ENCODE results near the gene SLC25A12.

SLC25A12 gene

GRCh38 chr2:171862501-171862900, 31.5 kb downstream of the SLC25A12 start (continued):
- TF ChIP-seq PATZ1 (CRISPR knock-in tag; IDR thresholded peaks at IDR 0.05; ENCODE audit: borderline replicate concordance), result no peak

- ATAC-seq, result no peak
- TF ChIP-seq ARNTL (CRISPR knock-in tag; IDR thresholded peaks at IDR 0.05; ENCODE audit: borderline replicate concordance, low read depth), result no peak
- no peak for TF ChIP-seq PATZ1 (CRISPR knock-in tag; IDR thresholded peaks at IDR 0.05; ENCODE audit: borderline replicate concordance)
Measured at GRCh38 chr2:171858397-171858958, 35.6 kb downstream of the SLC25A12 start.

- no peak for ATAC-seq
- TF ChIP-seq TSHZ2 (CRISPR knock-in tag; IDR thresholded peaks at IDR 0.05) (no peak), ZFP30 (CRISPR knock-in tag; IDR thresholded peaks at IDR 0.05) (no peak), RARB (CRISPR knock-in tag; IDR thresholded peaks at IDR 0.05) (no peak), ZNF565 (CRISPR knock-in tag; conservative IDR thresholded peaks at IDR 0.05; ENCODE audit: low read depth) (no peak), ISL1 (CRISPR knock-in tag; IDR thresholded peaks at IDR 0.05) (no peak), TOX (CRISPR knock-in tag; IDR thresholded peaks at IDR 0.05; ENCODE audit: borderline replicate concordance) (no peak), CSDC2 (CRISPR knock-in tag; IDR thresholded peaks at IDR 0.05) (no peak), ZC3H10 (CRISPR knock-in tag; IDR thresholded peaks at IDR 0.05) (no peak), PPARA (CRISPR knock-in tag; IDR thresholded peaks at IDR 0.05; ENCODE audit: borderline replicate concordance) (no peak), ESRRG (CRISPR knock-in tag; IDR thresholded peaks at IDR 0.05) (no peak), ZFP3 (CRISPR knock-in tag; IDR thresholded peaks at IDR 0.05) (no peak), ZNF70 (CRISPR knock-in tag; IDR thresholded peaks at IDR 0.05) (no peak), CSRNP3 (CRISPR knock-in tag; IDR thresholded peaks at IDR 0.05) (no peak), POU6F1 (CRISPR knock-in tag; IDR thresholded peaks at IDR 0.05; ENCODE audit: borderline replicate concordance, low read depth) (no peak)
Measured at GRCh38 chr2:171855401-171855800, 38.6 kb downstream of the SLC25A12 start.

GRCh38 chr2:171852366-171852888, 41.6 kb downstream of the SLC25A12 start:
- no peak for ATAC-seq

More at GRCh38 chr2:171852366-171852888, 41.6 kb downstream of the SLC25A12 start:
- TF ChIP-seq GLIS3 (CRISPR knock-in tag; IDR thresholded peaks at IDR 0.05) (no peak), TSHZ2 (CRISPR knock-in tag; IDR thresholded peaks at IDR 0.05) (no peak), CSRNP3 (CRISPR knock-in tag; IDR thresholded peaks at IDR 0.05) (no peak), OSR1 (CRISPR knock-in tag; IDR thresholded peaks at IDR 0.05) (no peak), RARB (CRISPR knock-in tag; IDR thresholded peaks at IDR 0.05) (no peak), TCF4 (CRISPR knock-in tag; IDR thresholded peaks at IDR 0.05; ENCODE audit: borderline replicate concordance) (no peak), ISL1 (CRISPR knock-in tag; IDR thresholded peaks at IDR 0.05) (no peak)

Measured in SK-N-SH treated with all-trans-retinoic acid at 6 μM for 48 hours (cell line).